H1 (cell line): ENCODE measurements around the gene MEGF9. TPM values are rescaled to one million over a fixed set of nuclear protein-coding genes. Genes with fewer than 3 reads are reported as not detected.

Experiments
- CTCF ChIA-PET: fragments of 300-600 bp; sonication (Branson Sonifier 250); formaldehyde crosslinking; loops from one replicate; lab custom pipeline; 2021; ENCODE audit not compliant: partially characterized antibody; lab: Charles Lee
- POLR2A ChIA-PET: fragments of 300-600 bp; sonication (Branson Sonifier 250); formaldehyde crosslinking; loops from one replicate; lab custom pipeline; 2021; ENCODE audit warnings: inconsistent platforms; ENCODE audit not compliant: partially characterized antibody; lab: Charles Lee
- DNase-seq, 2 experiments: peaks; one replicate each; pipeline versions ENCODE4 v3.0.0 to v3.0.0-alpha.2; 2010 to 2022; ENCODE audit warnings: low spot score in 2 of 2, low read depth in 1 of 2, mixed read lengths in 1 of 2
- FAIRE-seq: peaks from 2 replicates; lab custom pipeline; 2011; peaks lifted over from hg19 to GRCh38; lab: Jason Lieb, UNC
- H2AFZ ChIP-seq: 2 replicates; pipeline ENCODE4 v1.8.1; 2012; ENCODE audit warnings: low read length, inconsistent platforms
- H2AK5ac ChIP-seq: 2 replicates; pipeline ENCODE4 v1.6.1; 2013; ENCODE audit warnings: low read depth, low read length
- H2BK120ac ChIP-seq: replicated peaks from 2 replicates; pipeline ENCODE3; 2013; ENCODE audit warnings: low read depth, low read length, inconsistent platforms
- H2BK12ac ChIP-seq: 2 replicates; pipeline ENCODE4 v1.6.1; 2013; ENCODE audit warnings: low read depth, low read length
- H2BK15ac ChIP-seq: 2 replicates; pipeline ENCODE4 v1.6.1; 2013; ENCODE audit warnings: low read length
- H2BK20ac ChIP-seq: 2 replicates; pipeline ENCODE4 v1.6.1; 2013; ENCODE audit warnings: low read length
- H2BK5ac ChIP-seq: 2 replicates; pipeline ENCODE4 v1.6.1; 2013; ENCODE audit warnings: low read depth, low read length
- H3K14ac ChIP-seq: 2 replicates; pipeline ENCODE4 v1.6.1; 2013; ENCODE audit warnings: inconsistent platforms; ENCODE audit not compliant: insufficient read length
- H3K18ac ChIP-seq: 2 replicates; pipeline ENCODE4 v1.6.1; 2013; ENCODE audit warnings: low read length; ENCODE audit errors: extremely low read depth
- H3K23ac ChIP-seq: 2 replicates; pipeline ENCODE4 v1.6.1; 2013; ENCODE audit warnings: inconsistent platforms; ENCODE audit not compliant: insufficient read length
- H3K23me2 ChIP-seq: 2 replicates; pipeline ENCODE4 v1.6.1; 2013; ENCODE audit warnings: low read depth, low read length
- H3K27ac ChIP-seq: 2 replicates; pipeline ENCODE4 v1.6.1; 2011; ENCODE audit warnings: low read depth, low read length, inconsistent platforms
- H3K27me3 ChIP-seq, 4 experiments: replicated peaks in 1 of 4; 1 replicate in 1 of 4; 2 replicates in 3 of 4; pipeline versions ENCODE4 v1.6.1 to v1.8.1; 2011 to 2013; ENCODE audit warnings: low read length in 3 of 4, mild to moderate bottlenecking in 3 of 4, inconsistent platforms in 2 of 4, mixed read lengths in 2 of 4, moderate library complexity in 1 of 4; ENCODE audit not compliant: control insufficient read depth in 3 of 4, insufficient read depth in 3 of 4; ENCODE audit errors: extremely low read depth in 1 of 4
- H3K36me3 ChIP-seq, 4 experiments: 2 replicates each; pipeline versions ENCODE4 v1.6.1 to v1.8.1; 2011 to 2013; ENCODE audit warnings: mild to moderate bottlenecking in 4 of 4, low read length in 3 of 4, moderate library complexity in 2 of 4, control low read depth in 1 of 4, inconsistent platforms in 1 of 4; ENCODE audit not compliant: insufficient read depth in 4 of 4, control insufficient read depth in 2 of 4
- H3K4ac ChIP-seq: replicated peaks from 2 replicates; pipeline ENCODE3; 2013; ENCODE audit warnings: low read length, low read depth, mixed read lengths, inconsistent platforms; ENCODE audit not compliant: insufficient read length
- H3K4me1 ChIP-seq, 4 experiments: replicated peaks in 1 of 4; 1 replicate in 1 of 4; 2 replicates in 3 of 4; pipeline versions ENCODE4 v1.6.1 to v1.8.1; 2011 to 2013; ENCODE audit warnings: low read length in 3 of 4, inconsistent platforms in 2 of 4, mixed read lengths in 1 of 4; ENCODE audit not compliant: insufficient read depth in 4 of 4, control insufficient read depth in 3 of 4
- H3K4me2 ChIP-seq, 2 experiments: 2 replicates each; pipeline versions ENCODE4 v1.6.1 to v1.8.1; 2011 to 2013; ENCODE audit warnings: low read depth in 2 of 2, low read length in 2 of 2, control low read depth in 1 of 2, inconsistent platforms in 1 of 2, mild to moderate bottlenecking in 1 of 2; ENCODE audit not compliant: insufficient read depth in 1 of 2
- H3K4me3 ChIP-seq, 4 experiments: fragments of 200-600, 300-600 bp in 1 of 4; sonication (generic), shearing (Covaris generic), sonication (Bioruptor Twin) in 1 of 4; 2 replicates each; pipeline versions ENCODE4 v1.5.1 to v1.8.1; 2011 to 2016; ENCODE audit warnings: low read length in 4 of 4, low read depth in 3 of 4, control low read depth in 2 of 4, inconsistent platforms in 2 of 4, mild to moderate bottlenecking in 2 of 4, mixed read lengths in 1 of 4, moderate library complexity in 1 of 4; ENCODE audit not compliant: insufficient read depth in 2 of 4; ENCODE audit errors: extremely low read depth in 1 of 4
- H3K56ac ChIP-seq: replicated peaks from 2 replicates; pipeline ENCODE3; 2013; ENCODE audit warnings: low read depth, mild to moderate bottlenecking, mixed read lengths, low read length, inconsistent platforms; ENCODE audit not compliant: insufficient read length
- H3K79me1 ChIP-seq: 2 replicates; pipeline ENCODE4 v1.6.1; 2013; ENCODE audit warnings: low read depth, low read length, control low read depth
- H3K79me2 ChIP-seq, 2 experiments: 2 replicates each; pipeline versions ENCODE4 v1.6.1 to v1.8.1; 2012 to 2013; ENCODE audit warnings: low read length in 2 of 2, mild to moderate bottlenecking in 2 of 2, inconsistent platforms in 1 of 2; ENCODE audit not compliant: insufficient read depth in 2 of 2, control insufficient read depth in 1 of 2
- H3K9ac ChIP-seq, 4 experiments: replicated peaks in 1 of 4; 1 replicate in 1 of 4; 2 replicates in 3 of 4; pipeline versions ENCODE4 v1.6.1 to v1.8.1; 2011 to 2013; ENCODE audit warnings: low read depth in 3 of 4, low read length in 3 of 4, control low read depth in 2 of 4, mild to moderate bottlenecking in 2 of 4, moderate library complexity in 2 of 4, inconsistent platforms in 1 of 4; ENCODE audit errors: extremely low read depth in 1 of 4
- H3K9me3 ChIP-seq, 2 experiments: 2 replicates each; pipeline versions ENCODE4 v1.6.1 to v1.8.1; 2012 to 2013; ENCODE audit warnings: mild to moderate bottlenecking in 2 of 2, moderate library complexity in 2 of 2, control low read depth in 1 of 2, inconsistent platforms in 1 of 2, low read depth in 1 of 2, low read length in 1 of 2, mixed read lengths in 1 of 2; ENCODE audit not compliant: insufficient read depth in 2 of 2
- H4K20me1 ChIP-seq, 2 experiments: replicated peaks in 1 of 2; 2 replicates each; pipeline versions ENCODE3 to v1.8.1; 2011 to 2013; ENCODE audit warnings: inconsistent platforms in 2 of 2, low read length in 2 of 2, mild to moderate bottlenecking in 1 of 2; ENCODE audit not compliant: insufficient read depth in 2 of 2, control insufficient read depth in 1 of 2
- H4K5ac ChIP-seq: 2 replicates; pipeline ENCODE4 v1.6.1; 2013; ENCODE audit warnings: low read length, low read depth, mixed read lengths, inconsistent platforms; ENCODE audit not compliant: insufficient read length
- H4K8ac ChIP-seq: 2 replicates; pipeline ENCODE4 v1.8.0; 2013; ENCODE audit warnings: mild to moderate bottlenecking, moderate library complexity, low read length, inconsistent platforms; ENCODE audit not compliant: insufficient read depth; ENCODE audit errors: extremely low read depth
- H4K91ac ChIP-seq: replicated peaks from 2 replicates; pipeline ENCODE3; 2013; ENCODE audit warnings: low read length, mixed read lengths, inconsistent platforms; ENCODE audit not compliant: insufficient read length
- CHD2 ChIP-seq: IDR thresholded peaks from 2 replicates; pipeline ENCODE4 v1.6.1; 2012; ENCODE audit warnings: low read length, improper control_type of control experiment
- GTF2F1 ChIP-seq: IDR thresholded peaks from 2 replicates; pipeline ENCODE4 v1.6.1; 2012; ENCODE audit warnings: low read depth, low read length, improper control_type of control experiment, borderline replicate concordance
- HDAC6 ChIP-seq: IDR thresholded peaks from one replicate; pipeline ENCODE4 v1.7.1; 2012; ENCODE audit warnings: low read depth, mild to moderate bottlenecking, inconsistent platforms, low read length, moderate library complexity
- JUN ChIP-seq: IDR thresholded peaks from 2 replicates; pipeline ENCODE4 v1.6.1; 2011; ENCODE audit warnings: low read depth, mild to moderate bottlenecking, improper control_type of control experiment, low read length
- SIX5 ChIP-seq: IDR thresholded peaks from 2 replicates; pipeline ENCODE4 v1.6.1; 2011; ENCODE audit warnings: mild to moderate bottlenecking, low read depth, low read length
- SP1 ChIP-seq: IDR thresholded peaks from 2 replicates; pipeline ENCODE4 v1.6.1; 2011; ENCODE audit warnings: low read depth, low read length
- SP4 ChIP-seq: IDR thresholded peaks from 2 replicates; pipeline ENCODE4 v1.6.1; 2012; ENCODE audit warnings: low read length, inconsistent platforms
- TBP ChIP-seq: IDR thresholded peaks from 2 replicates; pipeline ENCODE4 v1.6.1; 2011; ENCODE audit warnings: low read depth, low read length, improper control_type of control experiment
- ZNF274 ChIP-seq: IDR thresholded peaks from 2 replicates; pipeline ENCODE4 v1.7.0; 2012; ENCODE audit warnings: low read length, borderline replicate concordance; ENCODE audit errors: extremely low read depth
- WGBS, 2 experiments: shearing (Covaris generic) in 1 of 2; methylation state at CpG; one replicate each; pipeline versions ENCODE4 v1.1.6 to v1.1.7; 2013 to 2015; ENCODE audit warnings: low lambda C conversion rate in 2 of 2, mixed read lengths in 2 of 2, inconsistent platforms in 1 of 2, low coverage in 1 of 2, missing lambda C conversion rate in 1 of 2; ENCODE audit not compliant: insufficient replicate concordance in 2 of 2, insufficient coverage in 1 of 2, insufficient read length in 1 of 2; ENCODE audit errors: extremely low coverage in 1 of 2, missing lambda C conversion rate in 1 of 2; 5-methylcytosine and 5-hydroxymethylcytosine counted together
- polyA plus RNA-seq, 7 experiments: library from polyadenylated mRNA; depleted of rRNA in 3 of 7; stranded (reverse) in 5 of 7; unstranded in 2 of 7; fragments of >200 nt in 5 of 7; fragments of 200-250 nt in 2 of 7; gene quantifications; 1 replicate in 5 of 7; 2 replicates in 1 of 7; 4 replicates in 1 of 7; pipeline versions ENCODE4 v1.2.1 to v1.2.3, GENCODE V29; 2011 to 2013; ENCODE audit warnings: missing spikeins in 2 of 7, mixed read lengths in 2 of 7
- total RNA-seq: library from RNA; stranded (reverse); fragmentation: NEBNext Ultra II Directional; extraction: Animal tissue kit (Norgen Biotek cat#: 25700); gene quantifications from 2 replicates; pipeline ENCODE4 v1.2.1, GENCODE V29; 2021
- TF ChIP-seq, protein P1 (sequence below), 3 experiments: IDR thresholded peaks; 1 replicate in 2 of 3; 2 replicates in 1 of 3; pipeline versions ENCODE4 v1.5.1 to v1.6.1; 2011; ENCODE audit warnings: low read length in 3 of 3, mild to moderate bottlenecking in 3 of 3, inconsistent platforms in 2 of 3, low read depth in 1 of 3, moderate library complexity in 1 of 3; ENCODE audit not compliant: insufficient read depth in 1 of 3; ENCODE audit errors: control extremely low read depth in 1 of 3
- TF ChIP-seq, protein P2 (sequence below): IDR thresholded peaks from 2 replicates; pipeline ENCODE4 v1.6.1; 2012; ENCODE audit warnings: inconsistent platforms

The MEGF9 gene
- total and polyA plus RNA-seq, 2 of the 8 experiments (the other 6 are each of a cell fraction or from before 2014, with no cell fraction given) = 0.45 to 1.8 TPM

DNA sequence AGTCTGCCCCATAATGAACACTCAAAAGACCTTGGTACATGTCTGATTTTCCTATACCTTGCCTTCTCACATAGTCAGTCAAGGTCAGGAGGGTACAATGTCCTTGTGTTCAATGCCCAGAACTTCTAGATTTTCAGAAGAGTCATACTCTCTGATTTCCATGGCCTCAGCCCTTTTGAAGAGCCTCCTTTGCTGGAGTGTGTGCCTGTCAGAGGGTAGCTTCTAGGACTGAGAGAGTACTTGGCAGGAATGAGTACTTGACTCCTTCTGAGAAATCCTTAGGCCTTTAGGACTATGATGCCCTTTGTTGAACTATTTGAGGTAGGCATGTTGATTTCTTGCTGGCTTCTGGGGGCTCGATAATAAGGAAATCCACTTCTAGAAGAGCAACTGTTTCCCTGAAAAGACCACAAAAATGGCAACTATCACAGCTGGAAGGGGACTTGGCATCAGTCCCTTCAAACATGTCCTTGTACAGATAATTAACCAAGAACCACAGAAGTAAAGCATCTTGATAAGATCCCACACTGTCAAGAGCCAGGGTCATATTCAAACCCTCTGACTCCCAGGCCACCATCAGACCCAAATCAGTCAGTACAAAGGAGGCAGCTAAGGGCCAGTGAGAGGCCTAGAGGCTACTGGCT, 10.6 kb upstream of the MEGF9 start:
- no peak overlapping the region for H3K27ac ChIP-seq
- 88% methylated on average over 1 of the region's 1 CpG; no CpG with 5 or more reads in 1 of the 2 experiments for WGBS, 2 experiments
- H2BK12ac ChIP-seq = no peak overlapping the region
- FAIRE-seq (no peak), DNase-seq (no peak)
- no peaks in the 10 kb centered on the region; the same call in 1 of the 2 replicates for H3K23me2 ChIP-seq
- no peaks in the 10 kb centered on the region for H3K27me3 ChIP-seq
- no peak overlapping the region for H4K5ac ChIP-seq
- no peak overlapping the region for H2AK5ac ChIP-seq
- no peak overlapping the region for H2AFZ ChIP-seq
- no peaks in the 10 kb centered on the region for H3K36me3 ChIP-seq
- no peaks in the 10 kb centered on the region for H3K9me3 ChIP-seq
- H3K4me3 ChIP-seq = no peak overlapping the region
- no peaks in the 10 kb centered on the region for H4K20me1 ChIP-seq
- H3K4me1 ChIP-seq = no peaks in the 10 kb centered on the region
- no peak overlapping the region for H4K91ac ChIP-seq
- H2BK15ac ChIP-seq = no peak overlapping the region
- no peak overlapping the region for H3K4ac ChIP-seq
- ChIA-PET CTCF (interaction anchor here (0.7 to 1.0 kb wide), 3 partner anchors 12 to 31 kb away, joined by 3 read pairs; no protein-coding TSS in a partner anchor), POLR2A (interaction anchor here (1.6 to 2.3 kb wide), 2 partner anchors 10 kb away, joined by 3 to 5 read pairs; partner anchors contain the start of gene MEGF9)
- H3K9ac ChIP-seq = no peak overlapping the region
- H3K56ac ChIP-seq = no peak overlapping the region
- H3K79me1 ChIP-seq = no peaks in the 10 kb centered on the region
- no peak overlapping the region for H3K4me2 ChIP-seq
- H3K23ac ChIP-seq = no peak overlapping the region
- no peak overlapping the region for H4K8ac ChIP-seq
- no peak overlapping the region for H2BK120ac ChIP-seq
- no peak overlapping the region for H2BK20ac ChIP-seq
- H3K79me2 ChIP-seq = no peaks in the 10 kb centered on the region
- no peak overlapping the region for H3K14ac ChIP-seq
- H2BK5ac ChIP-seq = no peak overlapping the region
- no peak overlapping the region for H3K18ac ChIP-seq
- no peak for TF ChIP-seq ZNF274
- TF ChIP-seq SP1 = no peak
- no peak for TF ChIP-seq GTF2F1
- TF ChIP-seq HDAC6 = no peak
- TF ChIP-seq, protein P1, sequence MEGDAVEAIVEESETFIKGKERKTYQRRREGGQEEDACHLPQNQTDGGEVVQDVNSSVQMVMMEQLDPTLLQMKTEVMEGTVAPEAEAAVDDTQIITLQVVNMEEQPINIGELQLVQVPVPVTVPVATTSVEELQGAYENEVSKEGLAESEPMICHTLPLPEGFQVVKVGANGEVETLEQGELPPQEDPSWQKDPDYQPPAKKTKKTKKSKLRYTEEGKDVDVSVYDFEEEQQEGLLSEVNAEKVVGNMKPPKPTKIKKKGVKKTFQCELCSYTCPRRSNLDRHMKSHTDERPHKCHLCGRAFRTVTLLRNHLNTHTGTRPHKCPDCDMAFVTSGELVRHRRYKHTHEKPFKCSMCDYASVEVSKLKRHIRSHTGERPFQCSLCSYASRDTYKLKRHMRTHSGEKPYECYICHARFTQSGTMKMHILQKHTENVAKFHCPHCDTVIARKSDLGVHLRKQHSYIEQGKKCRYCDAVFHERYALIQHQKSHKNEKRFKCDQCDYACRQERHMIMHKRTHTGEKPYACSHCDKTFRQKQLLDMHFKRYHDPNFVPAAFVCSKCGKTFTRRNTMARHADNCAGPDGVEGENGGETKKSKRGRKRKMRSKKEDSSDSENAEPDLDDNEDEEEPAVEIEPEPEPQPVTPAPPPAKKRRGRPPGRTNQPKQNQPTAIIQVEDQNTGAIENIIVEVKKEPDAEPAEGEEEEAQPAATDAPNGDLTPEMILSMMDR (IDR thresholded peaks at IDR 0.05; ENCODE audit: control extremely low read depth in 1 of 3, insufficient read depth in 1 of 3, low read depth in 1 of 3, low read length in 3 of 3) = no peak
- TF ChIP-seq JUN = no peak
- TF ChIP-seq, protein P2, sequence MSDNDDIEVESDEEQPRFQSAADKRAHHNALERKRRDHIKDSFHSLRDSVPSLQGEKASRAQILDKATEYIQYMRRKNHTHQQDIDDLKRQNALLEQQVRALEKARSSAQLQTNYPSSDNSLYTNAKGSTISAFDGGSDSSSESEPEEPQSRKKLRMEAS = no peak
- TF ChIP-seq SP4 = no peak
- TF ChIP-seq SIX5 = no peak
- no peak for TF ChIP-seq TBP
- no peak for TF ChIP-seq CHD2
